ENCODE measurements around the gene NACC1.

DNA sequence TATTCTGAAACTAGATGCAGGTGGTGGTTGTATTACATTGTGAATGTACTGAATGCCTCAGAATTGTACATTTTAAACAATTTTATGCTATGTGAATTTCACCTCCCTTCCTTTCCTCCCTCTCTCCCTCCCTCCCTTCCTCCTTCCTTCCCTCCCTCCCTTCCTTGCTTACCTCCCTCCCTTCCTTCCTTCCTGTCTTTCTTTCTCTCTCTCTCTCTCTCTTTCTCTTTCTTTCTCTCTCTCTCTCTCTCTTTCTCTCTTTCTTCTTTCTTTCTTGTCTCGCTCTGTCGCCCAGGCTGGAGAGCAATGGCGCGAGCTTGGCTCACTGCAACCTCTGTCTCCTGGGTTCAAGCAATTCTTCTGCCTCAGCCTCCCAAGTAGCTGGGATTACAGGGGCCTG lies 69.4 kb downstream of the NACC1 start:
- TF ChIP-seq, protein P1, sequence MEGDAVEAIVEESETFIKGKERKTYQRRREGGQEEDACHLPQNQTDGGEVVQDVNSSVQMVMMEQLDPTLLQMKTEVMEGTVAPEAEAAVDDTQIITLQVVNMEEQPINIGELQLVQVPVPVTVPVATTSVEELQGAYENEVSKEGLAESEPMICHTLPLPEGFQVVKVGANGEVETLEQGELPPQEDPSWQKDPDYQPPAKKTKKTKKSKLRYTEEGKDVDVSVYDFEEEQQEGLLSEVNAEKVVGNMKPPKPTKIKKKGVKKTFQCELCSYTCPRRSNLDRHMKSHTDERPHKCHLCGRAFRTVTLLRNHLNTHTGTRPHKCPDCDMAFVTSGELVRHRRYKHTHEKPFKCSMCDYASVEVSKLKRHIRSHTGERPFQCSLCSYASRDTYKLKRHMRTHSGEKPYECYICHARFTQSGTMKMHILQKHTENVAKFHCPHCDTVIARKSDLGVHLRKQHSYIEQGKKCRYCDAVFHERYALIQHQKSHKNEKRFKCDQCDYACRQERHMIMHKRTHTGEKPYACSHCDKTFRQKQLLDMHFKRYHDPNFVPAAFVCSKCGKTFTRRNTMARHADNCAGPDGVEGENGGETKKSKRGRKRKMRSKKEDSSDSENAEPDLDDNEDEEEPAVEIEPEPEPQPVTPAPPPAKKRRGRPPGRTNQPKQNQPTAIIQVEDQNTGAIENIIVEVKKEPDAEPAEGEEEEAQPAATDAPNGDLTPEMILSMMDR (conservative IDR thresholded peaks at IDR 0.05; ENCODE audit: low read length) = no peak
- TF ChIP-seq EZH2phosphoT487 (IDR thresholded peaks at IDR 0.05; ENCODE audit: borderline replicate concordance) = no peak

All from Loucy (cell line).